ENCODE measurements around the gene SPATS2L.

The SPATS2L gene

GRCh38 chr2:200376513-200377354 is 70.2 kb downstream of the SPATS2L start:
- DNase-seq: no peak

DNA sequence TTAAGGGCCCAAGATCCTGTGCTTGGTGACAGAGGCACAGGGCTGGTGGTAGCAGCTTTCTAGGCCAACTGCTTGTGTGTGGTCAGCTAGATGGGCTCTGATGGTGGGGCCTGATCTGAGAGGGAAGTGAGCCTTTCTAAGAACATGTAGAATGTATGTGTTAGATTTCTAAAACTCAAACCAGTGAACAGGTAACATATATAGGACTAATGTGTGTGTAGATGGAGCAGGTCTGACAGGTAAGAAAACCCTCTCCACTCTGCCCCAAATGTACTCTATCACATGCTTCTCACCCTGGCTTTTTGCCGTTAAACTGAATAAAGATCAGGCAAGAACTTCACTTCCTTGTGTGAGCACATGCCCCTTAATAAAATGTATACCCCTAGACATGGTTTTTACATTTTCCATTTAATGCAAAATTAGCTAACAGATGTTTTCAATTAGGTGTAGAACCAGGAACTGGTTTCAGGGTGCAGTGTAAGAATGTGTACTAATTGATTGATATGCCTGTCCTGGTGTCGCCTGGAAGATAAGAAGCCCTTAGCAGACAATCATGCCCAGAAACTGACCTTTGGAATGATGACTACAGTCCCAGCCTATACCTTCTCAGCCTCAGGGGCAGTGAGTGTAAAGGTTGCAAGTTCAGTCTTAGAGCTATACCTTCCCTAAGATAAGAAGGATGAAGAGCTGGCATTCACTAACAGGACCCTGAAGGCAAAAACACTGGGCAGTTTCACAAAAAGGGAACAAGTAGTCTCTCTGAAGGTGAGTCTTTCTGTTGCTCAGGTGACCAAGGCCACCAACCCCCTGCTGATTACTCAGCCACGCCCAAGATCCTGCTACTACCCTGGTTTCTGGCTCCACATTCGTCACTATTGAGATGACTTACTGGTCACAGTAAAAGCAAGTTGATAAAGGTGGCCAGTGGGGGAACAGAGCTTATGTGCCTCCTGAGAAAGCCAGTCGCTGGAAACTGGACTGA is 71.2 kb downstream of the SPATS2L start:
- no peak for DNase-seq

DNA sequence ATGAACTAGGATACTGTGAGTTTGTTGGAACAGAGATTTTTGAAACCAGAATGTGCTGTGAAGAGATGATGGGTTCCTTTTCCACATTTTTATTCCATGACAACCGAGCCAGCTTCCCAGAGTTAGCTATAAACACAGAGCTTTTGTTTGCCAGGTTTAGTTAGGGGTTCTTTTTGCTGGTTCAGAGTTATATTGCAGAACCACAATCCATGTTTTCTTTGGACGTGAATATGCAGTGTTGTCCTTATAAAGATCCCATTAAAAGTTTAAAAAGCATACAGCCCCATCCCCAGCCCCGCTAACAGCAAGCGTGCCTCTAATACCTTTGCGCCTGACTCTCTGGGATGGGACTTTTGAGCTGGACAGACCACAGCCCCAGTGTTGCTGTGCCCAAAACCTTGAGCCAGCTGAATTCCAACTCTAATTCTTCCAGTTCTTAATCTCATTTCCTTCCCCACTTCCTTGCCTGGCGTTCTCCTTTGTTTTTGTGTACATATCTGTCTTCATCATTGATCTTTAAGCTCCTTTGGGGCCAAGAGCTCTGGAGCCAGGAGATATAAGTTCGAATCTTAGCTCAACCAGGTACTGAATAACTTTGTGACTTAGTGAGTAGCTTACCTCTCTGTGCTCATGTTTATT is 72.3 kb downstream of the SPATS2L start:
- DNase-seq: no peak

DNA sequence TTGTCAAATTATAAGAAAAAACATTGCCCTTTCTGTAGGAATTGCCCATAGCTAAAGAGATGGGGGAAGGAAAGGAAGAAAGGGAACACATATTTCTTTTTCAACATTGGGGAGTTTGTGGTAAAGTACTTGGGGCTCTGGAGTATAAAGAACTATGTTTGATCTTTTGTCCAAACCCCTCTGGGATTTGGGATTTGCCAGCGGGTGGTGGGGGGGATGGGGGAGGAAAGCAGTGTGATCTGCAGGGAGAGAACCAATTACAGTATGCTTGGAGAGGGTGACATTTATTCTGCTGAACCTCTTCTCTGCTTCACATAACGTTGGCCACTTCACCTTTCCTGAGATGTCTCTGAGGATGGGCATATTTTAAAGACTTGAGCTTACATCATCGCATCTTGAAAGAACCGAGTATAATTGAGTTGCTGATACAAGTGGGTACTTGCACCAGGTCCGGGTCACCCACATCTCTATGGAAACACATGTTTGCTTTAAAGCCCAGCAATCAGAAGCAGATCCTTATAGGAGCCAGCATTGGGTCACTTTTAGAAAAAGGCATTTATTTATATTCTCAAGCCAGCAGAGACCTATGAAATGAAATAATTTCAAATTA is 73.1 kb downstream of the SPATS2L start:
- DNase-seq: no peak

- peak in 16 of 56 donors; percentile 7 to 46 (median 24) for DNase-seq
These were observed 73.6 kb downstream of the SPATS2L start for GRCh38 chr2:200380091-200380561.

DNA sequence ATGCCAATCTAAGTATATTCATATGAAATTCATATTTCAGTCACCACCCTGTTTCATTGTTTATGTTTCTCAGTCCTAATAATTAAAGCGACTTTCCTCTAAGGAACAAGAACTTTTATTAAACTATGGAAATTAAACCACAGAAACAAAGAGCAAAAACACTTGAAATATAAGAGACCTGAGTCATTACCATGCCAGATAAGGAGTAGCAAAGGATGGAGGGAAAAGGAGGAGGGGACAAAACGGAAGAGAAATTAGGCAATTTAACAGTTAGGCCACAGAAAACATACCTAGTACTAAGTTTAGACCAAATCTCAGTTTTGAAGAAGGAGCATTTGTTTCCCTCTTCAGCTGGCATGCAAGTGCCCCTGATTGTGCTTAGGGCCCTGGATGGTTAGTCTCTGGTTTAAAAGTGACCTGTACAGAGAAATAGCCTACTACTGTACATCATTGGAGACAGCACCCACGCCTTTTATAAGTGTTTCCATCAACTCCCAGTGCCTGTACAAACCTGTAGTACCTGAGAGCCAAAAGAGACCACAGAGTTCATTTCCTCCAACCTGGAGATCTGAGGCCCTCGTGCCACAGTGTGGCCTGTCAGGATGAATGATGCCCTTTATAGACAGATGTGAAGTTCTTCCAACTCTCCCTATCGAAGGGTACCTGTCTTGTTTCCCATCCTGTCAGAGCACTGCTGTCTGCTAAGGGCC is 74.5 kb downstream of the SPATS2L start:
- no peak for DNase-seq

- DNase-seq: no peak
These were observed 76.4 kb downstream of the SPATS2L start for GRCh38 chr2:200382874-200383273.

DNA sequence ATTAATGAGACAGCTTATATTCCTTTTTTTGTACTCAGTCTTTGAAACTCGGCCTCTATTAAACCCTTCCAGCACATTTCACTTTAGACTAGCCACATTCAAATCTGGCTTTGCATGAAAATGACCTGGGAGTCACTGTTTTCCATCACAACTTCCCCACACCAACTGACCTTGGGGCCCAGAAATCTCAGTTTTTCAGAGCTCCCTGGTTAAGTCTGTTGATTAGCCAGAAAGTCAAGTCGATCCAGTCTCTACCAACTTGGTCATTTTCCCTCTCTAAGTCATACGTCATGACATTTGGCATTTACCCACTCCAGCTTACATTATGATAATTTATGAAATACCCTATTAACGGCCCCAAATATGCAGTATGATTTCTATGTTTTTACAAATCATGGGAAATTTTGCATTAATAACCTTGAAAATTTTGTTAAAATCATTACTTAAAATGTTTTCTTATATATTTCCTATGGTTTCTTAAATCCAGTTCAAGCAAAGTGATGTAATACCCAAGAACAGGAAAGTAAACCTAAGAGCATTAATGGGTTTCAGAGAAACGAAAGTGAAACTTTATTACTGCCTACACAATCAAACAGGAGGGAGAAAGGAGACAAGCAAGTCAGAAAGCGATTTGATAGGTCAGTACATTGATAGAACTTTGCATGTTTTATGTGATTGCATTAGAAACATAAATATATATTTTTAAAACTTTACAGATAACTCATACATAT is 77.1 kb downstream of the SPATS2L start:
- DNase-seq: no peak

GRCh38 chr2:200385063-200385635 is 78.7 kb downstream of the SPATS2L start:
- no peak for DNase-seq

DNA sequence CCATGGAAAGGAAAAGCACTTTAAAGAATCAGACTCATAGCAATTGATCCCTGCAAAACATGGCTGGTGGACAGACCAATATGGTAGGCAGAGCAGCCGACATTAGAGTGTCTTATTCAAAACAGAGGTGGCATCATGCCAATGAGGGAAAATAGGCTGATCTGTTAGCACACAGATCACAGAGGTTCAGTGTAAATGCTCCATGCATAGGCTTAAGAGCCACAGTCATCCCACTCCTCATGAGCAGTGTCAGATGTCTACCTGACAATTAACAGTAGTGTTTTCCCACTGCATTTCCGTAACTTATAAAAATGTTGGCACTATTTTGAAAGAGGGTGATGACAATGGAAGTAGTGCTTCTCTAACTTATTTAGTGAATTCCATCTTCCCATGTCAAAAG is 86.7 kb downstream of the SPATS2L start:
- no peak for DNase-seq

GRCh38 chr2:200394045-200394444 is 87.6 kb downstream of the SPATS2L start:
- no peak for DNase-seq

- DNase-seq: no peak
These were observed 90.3 kb downstream of the SPATS2L start for GRCh38 chr2:200396781-200397242.

DNA sequence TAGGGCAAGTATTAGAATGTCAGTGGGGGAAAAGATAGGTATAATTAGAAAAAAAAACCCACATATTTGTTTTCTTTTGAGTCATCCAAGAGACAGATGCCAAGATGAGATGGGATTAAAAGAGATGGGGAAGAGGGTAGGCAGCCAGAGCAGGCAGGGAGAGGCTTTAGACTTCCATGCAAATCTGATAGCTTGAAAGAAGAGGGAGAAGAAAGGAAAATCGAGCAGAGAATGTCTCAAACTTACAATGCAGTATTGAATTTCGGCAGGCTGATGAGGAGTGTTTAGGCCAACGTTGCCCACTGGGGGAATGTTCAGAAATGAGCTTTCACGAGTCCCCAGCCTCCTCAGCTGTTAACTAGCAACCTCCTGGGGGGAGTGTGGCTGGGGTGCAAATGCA is 91.3 kb downstream of the SPATS2L start:
- no peak for DNase-seq

DNA sequence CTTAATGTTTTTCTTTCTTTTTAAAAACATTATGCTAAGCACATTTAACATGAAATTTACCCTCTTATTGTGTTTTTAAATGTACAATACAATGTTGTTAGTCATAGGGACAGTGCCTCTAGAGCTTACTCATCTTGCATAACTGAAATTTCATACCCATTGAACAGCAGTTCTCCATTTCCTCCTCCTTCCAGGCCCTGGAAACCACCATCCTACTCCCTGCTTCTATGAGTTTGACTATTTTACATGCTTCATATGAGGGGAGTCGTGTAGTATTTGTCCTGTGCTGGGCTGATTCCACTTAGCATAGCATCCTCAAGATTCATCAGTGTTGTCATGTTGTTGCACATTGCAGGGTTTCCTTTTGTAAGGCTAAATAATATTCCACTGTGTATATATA is 92.6 kb downstream of the SPATS2L start:
- DNase-seq: no peak

- DNase-seq: no peak
These were observed 93.1 kb downstream of the SPATS2L start for GRCh38 chr2:200399636-200400035.

DNA sequence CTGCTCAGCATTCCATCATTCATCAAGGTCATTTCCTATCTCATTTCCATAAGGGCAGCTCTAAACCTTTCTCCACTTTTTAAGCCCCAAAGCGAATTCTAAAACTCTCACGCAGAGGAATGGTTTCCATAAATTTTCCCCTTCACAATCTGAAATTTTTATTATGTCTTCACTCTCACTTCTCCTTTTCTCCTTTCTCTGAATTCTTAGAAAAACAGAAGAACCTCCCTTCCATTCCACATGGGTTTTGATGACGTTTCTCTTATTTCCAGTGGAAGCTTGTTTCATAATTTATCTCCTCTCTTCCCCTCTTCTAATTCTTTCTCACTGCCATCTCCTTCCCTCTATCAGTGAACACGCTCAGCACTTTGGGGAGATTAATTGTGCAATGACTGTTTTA is 97.3 kb downstream of the SPATS2L start:
- DNase-seq: no peak

DNA sequence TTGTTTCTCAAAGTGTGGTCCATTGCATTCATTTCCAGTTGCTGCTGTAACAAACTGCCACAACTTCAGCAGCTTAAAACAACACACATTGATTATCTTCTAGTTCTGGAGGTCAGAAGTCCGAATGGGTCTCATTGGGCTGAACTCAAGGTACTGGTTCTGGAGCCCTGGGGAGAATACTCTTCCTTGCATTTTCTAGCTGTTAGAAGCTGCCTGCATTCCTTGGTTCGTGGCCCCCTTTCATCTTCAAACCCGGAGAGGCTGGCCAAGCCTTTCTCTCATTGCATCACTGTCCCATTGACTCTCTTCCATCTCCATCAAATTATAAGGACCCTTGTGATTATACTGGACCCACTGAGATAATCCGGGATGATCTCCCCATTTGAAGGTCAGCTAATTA is 98.1 kb downstream of the SPATS2L start:
- DNase-seq: no peak

DNA sequence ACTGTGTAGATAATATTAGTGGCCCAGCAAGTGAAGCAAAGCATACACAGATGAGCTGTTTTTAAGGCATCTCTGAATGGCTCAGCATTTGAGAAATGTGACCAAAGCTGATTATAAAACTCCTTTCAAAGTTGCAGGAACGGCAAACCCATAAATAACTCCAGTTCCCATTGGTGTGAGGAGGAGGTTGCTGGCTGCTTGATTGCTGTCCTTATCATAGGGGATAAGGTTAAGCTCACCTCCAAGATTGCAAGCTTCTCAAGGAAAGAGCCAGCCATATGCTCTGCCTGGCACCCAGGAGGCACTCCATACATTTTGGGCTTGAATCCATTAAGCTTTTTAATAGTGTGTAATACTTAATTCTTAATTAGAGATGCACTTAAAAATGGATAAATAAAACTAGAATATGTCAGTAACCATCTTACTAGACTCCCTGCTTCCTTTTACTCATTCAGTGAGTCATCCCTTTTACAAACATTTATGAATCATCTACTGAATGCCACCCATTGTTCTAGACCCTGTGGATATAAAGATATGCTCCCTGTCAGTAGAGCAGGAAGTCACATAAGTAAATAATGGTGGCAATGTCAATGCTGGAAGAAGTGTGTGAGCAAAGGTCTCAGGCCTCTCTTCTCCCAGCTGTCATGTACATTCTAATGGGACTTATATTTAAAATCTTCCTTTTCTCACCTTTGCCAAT is 99.3 kb downstream of the SPATS2L start:
- DNase-seq: peak in 2 of 56 donors; percentile 18 to 32

DNA sequence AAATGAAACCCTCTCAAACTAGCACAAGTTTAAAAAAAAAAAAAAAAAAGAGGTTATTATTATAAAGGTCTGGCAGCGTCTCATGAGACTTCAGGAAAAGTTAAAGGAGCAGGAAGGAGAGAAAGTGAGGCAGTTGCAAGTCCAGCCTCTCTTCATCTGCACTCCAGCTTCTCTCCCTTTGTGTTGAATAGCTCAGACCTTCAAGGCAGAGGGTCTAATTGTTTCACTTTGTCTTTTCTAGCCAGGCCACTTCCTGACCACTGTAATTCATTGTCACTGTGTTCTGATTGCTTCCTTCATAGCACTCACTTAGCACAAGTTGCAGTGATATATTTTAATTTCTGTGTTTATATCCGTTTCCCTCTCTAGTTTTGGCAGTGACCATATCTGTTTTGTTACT is 99.9 kb downstream of the SPATS2L start:
- no peak for DNase-seq
